DMS153 treated with DMSO at 0.1 percent for 48 hours (cell line): ENCODE data around the gene KRT7.
"Not testable (repeated sequence)": the region's sequence is repeated elsewhere in the genome, so short reads cannot be mapped to it uniquely, and the experiment has no call there.

Source experiments
- DNase-seq: peaks from one replicate; lab custom pipeline; 2025; ENCODE audit not compliant: unreplicated experiment; lab: John Stamatoyannopoulos, UW

Gene KRT7

GRCh38 chr12:52228931-52229330 is 4.1 kb upstream of the KRT7 start:
- DNase-seq: no peak

DNA sequence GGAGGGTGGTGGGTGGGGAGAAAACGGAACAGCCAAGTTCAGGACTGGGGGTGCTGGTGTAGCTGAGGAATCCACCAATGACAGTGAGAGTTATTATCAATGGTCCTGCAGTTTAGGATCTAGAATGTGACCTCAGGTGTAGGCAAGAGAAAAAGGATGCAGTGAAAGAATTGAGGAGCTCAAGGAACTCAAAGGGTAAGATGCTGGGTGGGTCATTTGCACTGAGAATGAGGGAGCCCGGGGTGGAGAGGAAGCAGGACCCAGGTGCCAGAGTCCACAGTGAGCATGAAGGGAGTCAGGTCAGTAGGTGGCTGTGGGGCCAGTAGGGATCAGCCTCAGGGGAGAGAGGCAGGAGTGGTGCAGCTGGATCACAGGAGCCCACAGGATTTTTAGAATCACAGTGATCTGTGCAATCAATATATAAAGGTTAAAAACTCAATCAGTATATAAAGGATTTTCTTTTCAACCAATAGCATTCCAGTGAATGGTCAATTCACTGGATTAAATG is 3.2 kb upstream of the KRT7 start:
- DNase-seq: no peak

DNA sequence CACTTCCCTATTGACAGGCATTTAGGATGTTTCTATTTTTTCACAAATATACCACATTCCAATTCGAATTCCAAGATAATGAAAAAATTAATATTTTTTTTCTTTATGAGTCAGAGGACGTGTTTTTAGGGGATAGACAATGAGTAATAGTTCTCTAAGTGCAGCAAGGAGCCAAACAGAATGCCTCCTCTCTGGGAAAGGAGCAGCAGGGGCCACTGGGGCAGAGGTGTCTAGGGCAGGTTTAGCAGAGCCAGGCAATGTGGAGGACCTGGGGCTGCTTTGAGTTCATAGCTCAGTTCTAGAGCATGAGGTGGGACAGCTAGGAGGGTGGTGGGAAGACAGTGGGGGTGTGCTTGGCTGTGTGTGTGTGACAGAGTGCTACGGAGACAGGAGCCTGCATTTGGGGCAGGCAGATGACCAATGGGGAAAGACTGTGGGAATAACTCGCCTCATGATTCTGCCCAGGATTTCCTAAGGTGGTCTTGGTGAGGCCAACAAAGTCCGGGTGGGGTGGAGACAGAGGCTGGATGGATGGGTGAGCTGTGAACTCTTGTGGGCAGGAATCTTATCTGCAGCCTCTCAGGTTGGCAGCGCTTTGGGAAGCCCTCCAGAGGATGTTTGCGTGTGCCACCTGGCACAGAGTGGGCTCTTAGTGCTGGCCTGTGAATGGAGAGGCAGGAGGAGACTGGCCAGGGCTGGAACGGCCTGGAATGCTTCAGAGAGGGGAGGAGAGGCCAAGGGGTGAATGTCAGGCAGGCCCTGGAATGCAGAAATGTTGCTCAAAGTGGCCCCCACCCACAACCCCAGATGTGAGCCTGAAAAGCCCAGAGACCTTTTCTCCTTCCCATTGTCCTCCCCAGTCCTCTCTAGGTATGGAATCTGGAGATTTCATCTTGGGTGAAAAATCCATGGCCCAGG is 2.4 kb upstream of the KRT7 start:
- no peak for DNase-seq

GRCh38 chr12:52231305-52232202 is 1.5 kb upstream of the KRT7 start:
- DNase-seq: no peak

GRCh38 chr12:52232203-52232673 is 805 bp upstream of the KRT7 start:
- DNase-seq: no peak

DNA sequence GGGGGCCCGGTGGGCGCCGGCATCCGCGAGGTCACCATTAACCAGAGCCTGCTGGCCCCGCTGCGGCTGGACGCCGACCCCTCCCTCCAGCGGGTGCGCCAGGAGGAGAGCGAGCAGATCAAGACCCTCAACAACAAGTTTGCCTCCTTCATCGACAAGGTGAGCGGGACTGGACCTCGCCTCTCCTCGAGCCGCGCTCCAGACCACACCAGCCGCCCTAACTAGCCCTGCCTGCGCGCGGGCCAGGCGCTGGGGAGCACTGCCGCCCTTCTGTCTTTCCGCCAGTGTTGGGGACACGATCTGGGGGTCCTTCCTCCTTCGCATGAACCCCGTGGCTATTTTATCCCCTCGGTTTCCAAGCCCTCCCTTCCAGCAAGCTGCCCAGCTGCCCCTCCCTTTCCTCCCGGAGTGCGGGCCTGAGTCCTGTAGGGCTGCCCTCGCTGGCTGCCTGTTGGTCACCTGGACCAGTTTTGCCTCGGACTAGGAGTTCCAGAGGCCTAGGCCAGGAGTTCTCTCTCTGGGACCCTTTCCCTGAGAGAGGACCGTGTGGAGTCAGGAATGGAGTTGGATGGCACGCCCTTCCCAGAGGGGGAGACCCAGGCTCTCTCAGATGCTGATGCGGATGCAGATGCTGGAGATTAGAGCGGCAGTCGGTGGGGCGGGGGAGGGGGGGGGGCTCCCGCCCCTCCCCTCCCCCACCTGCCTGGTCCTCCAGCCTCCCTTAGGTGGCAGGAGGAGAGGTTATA is 592 bp downstream of the KRT7 start:
- DNase-seq: no peak

GRCh38 chr12:52234223-52234810 is 1.3 kb downstream of the KRT7 start:
- no peak for DNase-seq

GRCh38 chr12:52235001-52235764 is 2.1 kb downstream of the KRT7 start:
- DNase-seq: no peak

GRCh38 chr12:52235822-52236361 is 2.8 kb downstream of the KRT7 start:
- peak; percentile 32 for DNase-seq

DNA sequence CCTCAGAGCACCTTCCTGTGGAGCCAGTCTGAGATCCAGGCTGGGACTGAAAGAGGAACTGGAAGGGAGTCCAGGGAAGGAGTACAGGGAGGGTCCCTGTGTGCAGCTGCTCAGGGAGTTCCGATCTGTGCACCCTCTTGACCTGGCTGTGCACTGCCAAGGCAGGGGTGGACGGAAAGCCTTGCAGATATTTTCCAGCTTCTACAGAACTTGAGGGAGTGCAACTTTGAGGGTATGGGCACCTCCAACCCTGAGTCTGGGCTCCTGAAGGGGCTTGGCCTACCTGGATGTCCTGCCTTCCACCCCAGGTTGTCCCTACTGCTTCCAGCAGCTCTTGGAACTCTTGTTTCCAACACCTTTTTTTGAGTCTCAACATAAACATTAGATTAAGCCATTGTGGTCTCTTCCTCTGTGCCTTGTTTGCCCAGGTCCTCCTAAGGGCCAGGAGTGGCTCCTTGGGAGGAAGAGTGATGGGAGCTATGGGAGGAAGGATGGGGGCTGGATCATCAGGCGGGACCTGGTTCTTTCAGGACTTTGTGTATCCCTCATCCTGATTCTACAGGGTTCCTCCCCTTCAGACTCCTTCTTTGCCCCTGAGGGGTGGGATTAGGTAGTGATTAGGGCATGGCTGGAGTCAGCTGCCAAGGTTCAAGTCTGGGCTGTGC is 3.5 kb downstream of the KRT7 start:
- no peak for DNase-seq

- no peak for DNase-seq
These were observed 5.3 kb downstream of the KRT7 start for GRCh38 chr12:52238207-52238840.

- no peak for DNase-seq
These were observed 6.0 kb downstream of the KRT7 start for GRCh38 chr12:52238916-52239646.

DNA sequence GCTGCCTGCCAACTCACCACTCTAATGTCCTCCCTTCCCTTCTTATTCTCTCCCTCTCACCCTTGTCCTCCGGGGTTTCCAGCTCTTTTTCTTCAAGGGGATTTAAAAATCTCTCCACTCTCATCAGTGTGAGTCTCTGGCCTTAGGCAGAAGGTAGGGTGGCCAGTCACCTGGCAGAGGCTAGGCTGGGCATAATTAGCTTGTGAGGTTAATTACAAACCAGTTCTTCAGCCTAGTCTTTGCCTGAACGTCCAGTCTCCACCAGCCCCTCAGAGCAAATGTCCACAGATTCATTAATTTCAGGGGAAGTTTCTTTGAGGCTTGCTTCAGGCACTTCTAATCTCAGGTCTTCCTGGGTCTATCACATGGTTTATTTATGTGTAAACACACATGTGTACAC is 6.7 kb downstream of the KRT7 start:
- DNase-seq: no peak

DNA sequence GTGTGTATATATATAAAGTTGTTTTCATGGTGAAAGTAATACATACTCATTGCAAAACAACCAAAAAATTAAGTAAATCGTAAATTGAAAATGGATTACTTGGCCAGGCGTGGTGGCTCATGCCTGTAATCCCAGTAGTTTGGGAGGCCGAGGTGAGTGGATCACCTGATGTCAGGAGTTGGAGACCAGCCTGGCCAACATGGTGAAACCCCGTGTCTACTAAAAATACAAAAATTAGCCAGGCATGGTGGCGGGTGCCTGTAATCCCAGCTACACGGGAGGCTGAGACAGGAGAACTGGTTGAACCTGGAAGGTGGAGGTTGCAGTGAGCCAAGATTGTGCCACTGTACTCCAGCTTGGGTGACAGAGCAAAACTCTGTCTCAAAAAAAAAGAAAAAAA is 7.2 kb downstream of the KRT7 start:
- not testable (repeated sequence) for DNase-seq

DNA sequence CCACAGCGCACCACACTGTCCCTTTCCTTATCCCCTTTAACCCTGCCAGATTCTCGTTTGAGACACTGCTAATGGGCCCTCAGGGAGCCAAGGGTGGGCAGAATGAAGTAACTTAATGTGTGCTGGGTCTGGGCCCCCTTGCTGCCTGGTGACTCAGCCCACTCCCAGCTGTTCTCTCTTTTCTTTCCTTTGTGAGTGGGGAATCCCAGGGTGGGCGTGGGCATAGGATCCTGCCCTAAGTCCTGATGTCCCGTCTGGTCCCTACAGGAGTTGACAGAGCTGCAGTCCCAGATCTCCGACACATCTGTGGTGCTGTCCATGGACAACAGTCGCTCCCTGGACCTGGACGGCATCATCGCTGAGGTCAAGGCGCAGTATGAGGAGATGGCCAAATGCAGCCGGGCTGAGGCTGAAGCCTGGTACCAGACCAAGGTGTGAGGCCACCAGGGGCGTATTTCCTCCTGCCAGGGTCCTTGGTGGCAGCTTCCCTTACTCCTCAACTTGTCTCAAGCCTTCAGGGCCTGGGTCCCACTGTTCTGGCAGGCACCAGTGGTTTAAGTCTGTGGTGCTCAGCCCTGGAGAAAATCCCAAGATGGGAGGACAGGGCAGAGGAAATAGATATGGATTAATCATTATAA is 8.3 kb downstream of the KRT7 start:
- DNase-seq: no peak

- DNase-seq: no peak
These were observed 9.6 kb downstream of the KRT7 start for GRCh38 chr12:52242442-52243258.
